Nephron progenitor cell (in vitro differentiated cells): ENCODE data around the gene DHCR7.

Source experiments
- DNase-seq: peaks from one replicate; pipeline ENCODE4 v3.0.0; 2021
- H3K27ac Mint-ChIP-seq: 2 replicates; pipeline ENCODE4 v1.8.0; 2021; ENCODE audit warnings: mild to moderate bottlenecking, moderate library complexity, mixed read lengths
- H3K27me3 Mint-ChIP-seq: 2 replicates; pipeline ENCODE4 v1.8.0; 2021; ENCODE audit warnings: mild to moderate bottlenecking, low read depth, mixed read lengths; ENCODE audit not compliant: poor library complexity
- H3K36me3 Mint-ChIP-seq: 2 replicates; pipeline ENCODE4 v1.8.0; 2021; ENCODE audit warnings: low read depth, mixed read lengths
- H3K4me1 Mint-ChIP-seq: 2 replicates; pipeline ENCODE4 v1.8.0; 2021; ENCODE audit warnings: mixed read lengths
- H3K4me3 Mint-ChIP-seq: 2 replicates; pipeline ENCODE4 v1.8.0; 2021; ENCODE audit warnings: mild to moderate bottlenecking, moderate library complexity, mixed read lengths
- H3K9me3 Mint-ChIP-seq: 2 replicates; pipeline ENCODE4 v1.8.0; 2021; ENCODE audit warnings: mild to moderate bottlenecking, moderate library complexity, mixed read lengths
- TF ChIP-seq, protein P1 (sequence below): fragments of 200-600 bp; sonication (generic); IDR thresholded peaks from 2 replicates; pipeline ENCODE4 v1.5.0; 2021; ENCODE audit warnings: antibody characterized with exemption

Gene DHCR7

DNA sequence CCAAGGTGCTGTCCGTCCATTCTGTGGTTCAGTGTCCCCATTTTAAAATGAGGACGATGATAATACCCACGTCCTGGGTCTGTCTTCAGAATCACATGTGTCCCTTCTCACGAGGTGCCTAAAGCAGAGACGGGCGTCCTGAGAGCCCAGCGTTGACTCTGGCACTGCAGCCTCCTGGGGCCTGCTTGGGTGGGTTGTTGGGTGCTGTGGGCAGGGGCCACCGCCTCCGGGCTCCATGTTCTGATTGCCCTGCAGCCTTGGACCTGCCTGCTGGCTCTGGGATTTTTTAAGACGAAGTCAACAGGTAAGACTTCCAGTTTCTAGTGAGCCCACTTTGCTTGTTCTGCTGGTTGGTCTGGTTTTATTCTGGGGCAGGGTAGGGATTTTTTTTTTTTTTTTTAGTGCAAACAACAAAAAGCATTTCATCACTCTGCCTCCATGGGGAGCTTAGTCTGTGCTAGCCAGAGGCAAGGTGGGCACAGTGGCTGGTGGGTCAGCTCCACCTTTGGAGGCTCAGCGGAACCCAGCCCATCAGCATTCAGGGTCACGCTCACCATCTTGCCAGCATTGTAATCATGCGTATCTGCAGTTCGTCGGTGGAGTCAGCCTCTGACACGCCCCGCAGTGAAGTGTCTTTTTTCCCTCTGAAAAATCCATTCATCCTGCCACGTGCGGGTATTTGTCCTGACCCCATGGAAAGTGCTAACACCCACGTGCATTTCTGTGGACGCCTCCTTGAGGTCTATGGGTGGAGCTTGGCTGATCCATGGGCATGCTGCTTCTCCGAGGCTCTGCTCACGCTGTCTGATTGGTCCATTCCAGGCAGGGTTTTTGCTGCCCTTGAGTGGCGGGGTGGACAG, 33.1 kb upstream of the DHCR7 start:
- Mint-ChIP-seq H3K4me1 (peaks cover 18% of the 10 kb centered on the region), H3K27ac (no peak overlapping the region), H3K36me3 (peaks cover 68% of the 10 kb centered on the region), H3K4me3 (no peak overlapping the region), H3K9me3 (no peaks in the 10 kb centered on the region), H3K27me3 (no peaks in the 10 kb centered on the region)
- TF ChIP-seq, protein P1, sequence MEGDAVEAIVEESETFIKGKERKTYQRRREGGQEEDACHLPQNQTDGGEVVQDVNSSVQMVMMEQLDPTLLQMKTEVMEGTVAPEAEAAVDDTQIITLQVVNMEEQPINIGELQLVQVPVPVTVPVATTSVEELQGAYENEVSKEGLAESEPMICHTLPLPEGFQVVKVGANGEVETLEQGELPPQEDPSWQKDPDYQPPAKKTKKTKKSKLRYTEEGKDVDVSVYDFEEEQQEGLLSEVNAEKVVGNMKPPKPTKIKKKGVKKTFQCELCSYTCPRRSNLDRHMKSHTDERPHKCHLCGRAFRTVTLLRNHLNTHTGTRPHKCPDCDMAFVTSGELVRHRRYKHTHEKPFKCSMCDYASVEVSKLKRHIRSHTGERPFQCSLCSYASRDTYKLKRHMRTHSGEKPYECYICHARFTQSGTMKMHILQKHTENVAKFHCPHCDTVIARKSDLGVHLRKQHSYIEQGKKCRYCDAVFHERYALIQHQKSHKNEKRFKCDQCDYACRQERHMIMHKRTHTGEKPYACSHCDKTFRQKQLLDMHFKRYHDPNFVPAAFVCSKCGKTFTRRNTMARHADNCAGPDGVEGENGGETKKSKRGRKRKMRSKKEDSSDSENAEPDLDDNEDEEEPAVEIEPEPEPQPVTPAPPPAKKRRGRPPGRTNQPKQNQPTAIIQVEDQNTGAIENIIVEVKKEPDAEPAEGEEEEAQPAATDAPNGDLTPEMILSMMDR: no peak
- no peak for DNase-seq

DNA sequence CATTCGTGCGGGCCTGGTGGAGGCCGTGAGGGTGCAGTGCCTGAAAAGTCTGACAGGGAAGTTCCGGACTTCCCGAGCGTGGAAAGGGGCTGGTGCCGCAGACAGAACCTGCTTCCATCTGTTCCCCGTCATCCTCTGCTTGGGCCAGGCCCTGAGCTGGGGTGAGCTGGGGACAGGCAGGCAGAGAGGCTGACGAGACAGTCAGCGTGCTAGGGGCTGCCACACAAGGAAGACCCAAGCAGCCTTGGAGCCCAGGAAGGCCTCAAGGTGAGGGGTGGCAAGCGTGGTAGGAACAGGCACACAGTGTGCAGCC, 30.3 kb upstream of the DHCR7 start:
- Mint-ChIP-seq H3K9me3 (no peaks in the 10 kb centered on the region), H3K36me3 (peaks cover 45% of the 10 kb centered on the region), H3K27ac (no peak overlapping the region), H3K27me3 (peaks cover 2% of the 10 kb centered on the region), H3K4me1 (peaks cover 25% of the 10 kb centered on the region), H3K4me3 (no peak overlapping the region)
- TF ChIP-seq, protein P1: no peak
- no peak for DNase-seq

DNA sequence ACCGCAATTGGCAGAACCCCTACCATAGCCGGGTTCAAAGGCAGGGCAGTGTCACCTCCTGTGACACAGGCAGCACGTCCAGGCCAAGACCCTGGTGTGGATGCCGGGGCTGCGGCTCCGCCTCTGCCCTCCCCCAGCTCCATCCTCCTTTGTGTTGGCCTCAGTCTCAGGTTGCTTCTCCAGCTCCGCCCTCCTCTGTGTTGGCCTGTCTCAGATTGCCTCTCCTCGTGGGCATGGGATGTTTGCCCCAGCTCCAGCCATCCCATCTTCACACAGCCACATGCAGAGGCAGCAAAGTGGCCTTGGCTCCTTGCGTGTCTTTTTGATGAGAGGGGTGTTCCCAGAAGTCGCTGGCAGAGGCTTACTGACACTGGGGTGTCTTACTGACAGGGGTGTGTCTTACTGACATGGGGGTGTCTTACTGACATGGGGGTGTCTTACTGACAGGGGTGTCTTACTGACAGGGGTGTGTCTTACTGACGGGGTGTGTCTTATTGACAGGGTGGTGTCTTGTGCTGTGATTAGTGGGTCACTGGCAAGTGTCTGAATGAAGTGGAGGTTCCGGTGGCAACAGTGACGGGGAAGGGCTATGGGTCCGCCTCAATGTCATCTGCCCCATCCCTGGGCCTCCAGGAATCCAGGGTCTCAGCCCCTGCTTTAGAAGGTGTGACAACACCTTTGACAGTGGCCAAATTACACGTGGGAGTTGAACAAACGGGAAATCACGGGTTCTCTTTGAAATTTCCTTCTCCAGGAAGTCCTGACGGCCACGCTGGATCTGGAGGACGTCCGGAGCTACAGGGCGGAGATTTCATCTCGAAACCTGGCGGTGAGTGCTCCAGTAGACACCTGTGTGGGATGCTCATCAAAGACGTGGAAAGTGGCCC, 29.7 kb upstream of the DHCR7 start:
- Mint-ChIP-seq H3K27ac (peak overlapping the region; percentile 54), H3K27me3 (peaks cover 2% of the 10 kb centered on the region), H3K4me1 (peaks cover 25% of the 10 kb centered on the region), H3K4me3 (no peak overlapping the region), H3K9me3 (no peaks in the 10 kb centered on the region), H3K36me3 (peaks cover 39% of the 10 kb centered on the region)
- DNase-seq: peak; percentile 35
- TF ChIP-seq, protein P1: no peak

DNA sequence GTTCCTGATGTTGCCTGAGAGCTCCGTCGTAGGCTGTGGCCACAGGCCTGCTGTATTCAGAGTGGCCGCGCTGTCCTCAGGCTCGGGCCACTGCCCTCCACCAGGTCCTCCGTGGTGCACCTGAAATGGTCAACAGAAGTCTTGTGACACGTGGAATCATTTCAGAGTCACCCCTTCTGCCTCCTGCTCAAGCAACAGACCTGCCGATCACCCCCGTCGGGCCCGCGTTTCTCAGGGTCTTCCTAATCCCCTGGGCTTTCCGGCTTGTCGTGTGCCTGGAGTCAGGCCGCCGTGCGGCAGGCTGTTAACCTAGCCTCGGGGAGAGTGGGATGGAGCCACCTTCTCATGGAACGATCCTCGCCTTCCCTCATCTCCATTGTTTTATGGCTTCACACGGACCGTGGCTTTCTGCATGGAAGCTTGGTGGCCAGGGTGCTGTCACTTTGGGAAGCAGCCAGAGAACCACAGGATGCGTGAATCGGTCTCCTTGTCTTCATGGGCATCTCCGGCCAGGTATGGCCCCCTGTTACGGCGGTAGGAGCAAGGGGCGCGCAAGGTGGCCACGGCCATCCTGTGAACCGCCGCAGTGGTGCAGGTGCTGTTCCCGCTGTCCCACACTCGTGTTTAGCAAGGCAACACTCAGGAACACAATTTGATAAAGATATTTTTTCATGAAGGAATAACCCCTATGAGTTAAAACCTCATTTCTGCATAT, 28.9 kb upstream of the DHCR7 start:
- H3K27me3 Mint-ChIP-seq: peaks cover 2% of the 10 kb centered on the region
- no peak overlapping the region for H3K4me3 Mint-ChIP-seq
- H3K4me1 Mint-ChIP-seq: peaks cover 25% of the 10 kb centered on the region
- peaks cover 37% of the 10 kb centered on the region for H3K36me3 Mint-ChIP-seq
- H3K27ac Mint-ChIP-seq: peak overlapping the region; percentile 22
- H3K9me3 Mint-ChIP-seq: no peaks in the 10 kb centered on the region
- TF ChIP-seq, protein P1: no peak
- no peak for DNase-seq

DNA sequence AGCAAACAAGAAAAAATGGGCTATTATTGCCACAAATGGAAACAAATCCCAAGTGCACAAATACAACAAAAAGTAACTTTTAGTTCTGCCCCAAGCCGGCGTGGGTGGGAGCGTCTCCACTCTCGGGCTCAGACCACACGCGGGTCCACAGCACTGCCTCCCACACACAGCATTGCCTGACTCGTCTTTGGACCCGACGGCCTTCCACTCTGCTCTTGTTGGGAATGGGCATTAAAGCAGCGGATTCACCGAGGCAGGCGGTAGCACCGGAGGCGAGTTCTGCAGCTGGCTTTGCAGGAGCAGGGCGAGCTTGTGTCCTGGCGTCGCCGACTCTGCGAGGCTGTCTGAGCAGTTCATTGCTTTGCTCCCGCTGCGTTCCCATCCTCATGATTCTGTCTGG, 27.8 kb upstream of the DHCR7 start:
- peaks cover 32% of the 10 kb centered on the region for H3K36me3 Mint-ChIP-seq
- peaks cover 31% of the 10 kb centered on the region for H3K4me1 Mint-ChIP-seq
- peaks cover 2% of the 10 kb centered on the region for H3K27me3 Mint-ChIP-seq
- TF ChIP-seq, protein P1: no peak
- H3K27ac Mint-ChIP-seq: no peak overlapping the region
- H3K4me3 Mint-ChIP-seq: no peak overlapping the region
- DNase-seq: no peak
- H3K9me3 Mint-ChIP-seq: no peaks in the 10 kb centered on the region
